Measurements from ENCODE around the gene KLHDC8B.
"Not testable (repeated sequence)": the region's sequence is repeated elsewhere in the genome, so short reads cannot be mapped to it uniquely, and the experiment has no call there.

Gene KLHDC8B

DNA sequence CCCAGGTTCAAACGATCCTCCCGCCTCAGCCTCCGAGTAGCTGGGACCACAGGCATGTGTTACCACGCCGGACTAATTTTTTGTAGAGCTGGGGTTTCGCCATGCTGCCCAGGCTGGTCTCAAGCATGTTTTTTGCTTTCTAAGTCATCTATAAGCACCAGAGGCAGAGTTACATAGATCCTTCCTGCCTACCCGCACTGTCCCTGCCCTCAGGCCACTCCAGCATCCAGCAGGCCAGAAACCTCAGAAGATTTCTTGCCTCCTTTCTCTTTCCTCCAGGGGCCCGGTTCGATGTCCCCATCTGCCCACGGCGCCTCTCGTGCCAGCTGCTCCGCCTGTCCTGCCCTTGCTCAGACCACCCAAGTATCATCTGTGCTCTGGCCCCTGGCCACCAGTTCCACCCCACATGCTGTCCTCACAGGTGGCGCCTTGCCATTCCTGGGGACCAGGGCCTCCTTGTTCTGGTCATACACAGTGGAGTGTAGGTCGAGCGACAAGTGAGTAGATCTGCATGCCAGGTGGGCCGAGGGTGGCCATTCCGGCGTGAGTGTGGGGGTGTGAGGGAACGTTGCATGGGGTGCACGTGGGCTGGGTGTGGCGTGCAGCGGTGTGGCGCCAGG lies 27.3 kb downstream of the KLHDC8B start:
- DNase-seq (ENCODE audit: low spot score), result no peak
- ChIA-PET POLR2A (ENCODE audit: low non-redundant PET) (no interaction called here), CTCF (interaction anchor here (0.6 kb wide), 1 partner anchor 251 kb away, joined by 3 read pairs; no protein-coding TSS in a partner anchor)
- no peak for TF ChIP-seq CTCF (conservative IDR thresholded peaks at IDR 0.05; ENCODE audit: low read depth)
- H3K27ac ChIP-seq, result peak overlapping the region; percentile 21; the same call in 1 of the 2 replicates

- no peak overlapping the region for H3K27ac ChIP-seq
- ChIA-PET CTCF (interaction anchor here (0.6 kb wide), 1 partner anchor 307 kb away, joined by 3 read pairs; no protein-coding TSS in a partner anchor), POLR2A (ENCODE audit: low non-redundant PET) (no interaction called here)
- TF ChIP-seq CTCF (conservative IDR thresholded peaks at IDR 0.05; ENCODE audit: low read depth), result no peak
- peak; percentile 30 for DNase-seq (ENCODE audit: low spot score)
Observed at GRCh38 chr3:49199239-49199899, 28.0 kb downstream of the KLHDC8B start.

DNA sequence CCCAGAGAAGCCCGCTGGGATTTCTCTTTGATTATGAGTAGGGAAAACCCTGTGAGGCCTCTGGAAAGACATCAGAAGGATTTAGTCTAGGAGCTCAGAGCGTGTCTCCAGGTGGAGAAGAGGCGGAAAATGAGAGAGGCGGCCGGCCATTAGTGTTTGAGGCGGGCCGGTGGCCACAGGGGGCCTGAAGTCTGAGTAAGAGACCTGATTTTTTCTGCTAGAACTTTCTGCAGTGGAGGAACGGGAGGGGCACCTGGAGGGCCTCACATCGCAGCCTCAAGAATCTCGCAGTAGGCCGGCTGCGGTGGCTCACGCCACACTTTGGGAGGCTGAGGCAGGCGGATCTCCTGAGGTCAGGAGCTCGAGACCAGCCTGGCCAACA lies 28.5 kb downstream of the KLHDC8B start:
- no peak for TF ChIP-seq CTCF (conservative IDR thresholded peaks at IDR 0.05; ENCODE audit: low read depth)
- no peak for DNase-seq (ENCODE audit: low spot score)
- ChIA-PET CTCF (interaction anchor here (0.6 kb wide), 1 partner anchor 307 kb away, joined by 3 read pairs; no protein-coding TSS in a partner anchor), POLR2A (ENCODE audit: low non-redundant PET) (no interaction called here)
- H3K27ac ChIP-seq, result no peak overlapping the region

DNA sequence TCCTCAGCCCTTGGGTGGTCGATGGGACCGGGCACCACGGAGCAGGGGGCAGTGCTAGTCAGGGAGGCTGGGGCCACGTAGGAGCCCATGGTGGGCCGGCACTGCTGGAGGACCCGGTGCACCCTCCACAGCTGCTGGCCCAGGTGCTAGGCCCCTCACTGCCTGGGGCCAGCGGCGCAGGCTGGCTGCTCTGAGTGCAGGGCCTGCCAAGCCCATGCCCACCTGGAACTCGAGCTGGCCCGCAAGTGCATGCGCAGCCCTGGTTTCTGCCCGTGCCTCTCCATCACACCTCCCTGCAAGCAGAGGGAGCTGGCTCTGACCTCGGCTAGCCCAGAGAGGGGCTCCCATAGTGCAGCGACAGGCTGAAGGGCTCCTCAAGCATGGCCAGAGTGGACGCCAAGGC lies 42.1 kb downstream of the KLHDC8B start:
- H3K27ac ChIP-seq, result no peak overlapping the region
- DNase-seq (ENCODE audit: low spot score), result no peak
- CTCF ChIA-PET, result no interaction called here
- POLR2A ChIA-PET (ENCODE audit: low non-redundant PET), result no interaction called here
- no peak for TF ChIP-seq CTCF (conservative IDR thresholded peaks at IDR 0.05; ENCODE audit: low read depth)

DNA sequence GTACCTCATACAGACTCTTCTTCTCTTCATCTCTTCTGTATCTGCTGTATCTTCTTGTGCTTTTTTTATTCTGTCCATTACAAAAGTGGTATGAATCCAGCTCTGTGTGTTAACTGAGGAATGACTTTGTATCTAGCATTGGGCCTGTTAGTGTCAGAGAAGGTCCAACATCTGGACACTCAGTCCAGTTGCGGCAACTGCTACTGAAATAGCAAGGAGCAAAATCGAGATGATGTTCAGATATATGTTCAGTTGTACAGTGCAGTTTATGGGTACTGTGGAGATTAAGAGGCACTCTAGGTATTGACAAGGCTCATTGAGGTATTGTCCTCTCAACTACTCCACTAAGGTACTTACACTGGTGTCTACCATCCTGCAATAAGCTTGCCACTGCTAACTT lies 42.6 kb downstream of the KLHDC8B start:
- TF ChIP-seq CTCF (conservative IDR thresholded peaks at IDR 0.05; ENCODE audit: low read depth), result no peak
- no peak overlapping the region for H3K27ac ChIP-seq
- POLR2A ChIA-PET (ENCODE audit: low non-redundant PET), result no interaction called here
- DNase-seq (ENCODE audit: low spot score), result no peak
- CTCF ChIA-PET, result no interaction called here

DNA sequence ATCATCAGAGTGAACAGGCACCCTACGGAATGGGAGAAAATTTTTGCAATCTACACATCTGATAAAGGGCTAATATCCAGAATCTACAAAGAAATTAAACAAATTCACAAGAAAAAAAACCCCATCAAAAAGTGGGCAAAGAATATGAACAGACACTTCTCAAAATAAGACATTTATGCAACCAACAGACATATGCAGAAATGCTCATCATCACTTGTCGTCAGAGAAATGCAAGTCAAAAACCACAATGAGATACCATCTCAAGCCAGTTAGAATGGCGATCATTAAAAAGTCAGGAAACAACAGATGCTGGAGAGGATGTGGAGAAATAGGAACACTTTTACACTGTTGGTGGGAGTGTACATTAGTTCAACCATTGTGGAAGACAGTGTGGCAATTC lies 45.3 kb downstream of the KLHDC8B start:
- DNase-seq (ENCODE audit: low spot score); POLR2A ChIA-PET (ENCODE audit: low non-redundant PET); CTCF ChIA-PET; H3K27ac ChIP-seq: not testable (repeated sequence)

DNA sequence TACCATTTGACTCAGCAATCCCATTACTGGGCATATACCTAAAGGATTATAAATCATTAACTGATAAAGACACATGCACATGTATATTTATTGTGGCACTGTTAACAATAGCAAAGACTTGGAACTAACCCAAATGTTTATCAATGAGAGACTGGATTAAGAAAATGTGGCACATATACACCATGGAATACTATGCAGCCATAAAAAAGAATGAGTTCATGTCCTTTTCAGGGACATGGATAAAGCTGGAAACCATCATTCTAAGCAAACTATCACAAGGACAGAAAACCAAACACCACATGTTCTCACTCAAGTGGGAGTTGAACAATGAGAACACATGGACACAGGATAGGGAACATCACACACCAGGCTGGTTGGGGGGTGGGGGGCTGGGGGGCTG lies 45.7 kb downstream of the KLHDC8B start:
- DNase-seq (ENCODE audit: low spot score); POLR2A ChIA-PET (ENCODE audit: low non-redundant PET); H3K27ac ChIP-seq; CTCF ChIA-PET: not testable (repeated sequence)
